ENCODE data around the gene MYO1B. TPM values are rescaled to one million over a fixed set of nuclear protein-coding genes. Genes with fewer than 3 reads are reported as not detected.
A peak's percentile ranks its signal among the peaks of the same experiment; 100 is the strongest.

Gene MYO1B
- total RNA-seq, 1 experiment from 2014 or later: 43.2 TPM

GRCh38 chr2:191247381-191248057 is 2.3 kb downstream of the MYO1B start:
- Mint-ChIP-seq H3K9me3 (no peaks in the 10 kb centered on the region; a peak in 1 of 5 replicates), H3K4me1 (peaks cover 50 to 58% of the 10 kb centered on the region in 2 experiments), H3K36me3 (ENCODE audit: insufficient read depth in 1 of 3, low read depth in 3 of 3) (peaks cover 0 to 1% (median 0%) of the 10 kb centered on the region in 3 experiments; a peak in 2 of 7 replicates), H3K27me3 (ENCODE audit: low read depth) (peaks cover 18% of the 10 kb centered on the region), H3K4me3 (peak overlapping the region; percentile 83 to 85; a peak in 4 of 5 replicates), H3K27ac (peak overlapping the region in 1 of 3 experiments; percentile 11; a peak in 1 of 7 replicates)
- Histone ChIP-seq H4K20me1 (ENCODE audit: control insufficient read depth, insufficient read depth, insufficient read length) (no peaks in the 10 kb centered on the region), H3K4ac (ENCODE audit: low read depth, low read length) (no peak overlapping the region), H3K79me1 (ENCODE audit: insufficient read depth, low read depth, low read length, poor library complexity, severe bottlenecking) (peaks cover 9% of the 10 kb centered on the region), H3K4me1 (ENCODE audit: insufficient read depth, low read length) (peaks cover 27% of the 10 kb centered on the region; the same call in 1 of the 2 replicates), H4K91ac (ENCODE audit: insufficient read length, low read depth, low read length) (no peak overlapping the region), H3K23ac (ENCODE audit: insufficient read length, low read depth, low read length) (no peak overlapping the region), H4K8ac (replicated peaks; ENCODE audit: insufficient read length, low read depth, low read length) (no peak overlapping the region), H3T11ph (ENCODE audit: low read length) (no peak overlapping the region), H3K9ac (ENCODE audit: extremely low read depth, insufficient read length, low read length) (no peak overlapping the region), H3K56ac (ENCODE audit: insufficient read length, low read depth, low read length) (no peak overlapping the region), H3K9me3 (ENCODE audit: control insufficient read depth, low read depth, low read length) (no peaks in the 10 kb centered on the region), H3K27me3 (ENCODE audit: insufficient read depth, low read length) (no peaks in the 10 kb centered on the region), H3K14ac (ENCODE audit: insufficient read depth, low read length) (no peak overlapping the region), H4K5ac (ENCODE audit: insufficient read length, low read depth, low read length) (no peak overlapping the region), H2BK120ac (ENCODE audit: low read depth, low read length, poor library complexity, severe bottlenecking) (no peak overlapping the region), H3K4me2 (ENCODE audit: insufficient read depth, insufficient read length, low read length) (peak overlapping the region; percentile 91), H2AK5ac (ENCODE audit: insufficient read length, low read length) (no peak overlapping the region), H3K27ac (ENCODE audit: insufficient read length, low read depth, low read length) (no peak overlapping the region), H2BK5ac (ENCODE audit: insufficient read length, low read length) (no peak overlapping the region), H3K23me2 (ENCODE audit: insufficient read length, low read depth, low read length, poor library complexity, severe bottlenecking) (peaks cover 12% of the 10 kb centered on the region), H3K18ac (ENCODE audit: insufficient read length, low read depth, low read length) (no peak overlapping the region), H2BK15ac (ENCODE audit: low read depth, low read length) (no peak overlapping the region), H2AFZ (ENCODE audit: low read length) (no peak overlapping the region), H2BK20ac (ENCODE audit: low read depth, low read length, poor library complexity, severe bottlenecking) (no peak overlapping the region), H2BK12ac (ENCODE audit: insufficient read length, low read depth, low read length) (no peak overlapping the region), H3K79me2 (ENCODE audit: insufficient read depth, low read length) (peaks cover 41% of the 10 kb centered on the region; the same call in 1 of the 2 replicates)
- TF ChIP-seq, protein P1, sequence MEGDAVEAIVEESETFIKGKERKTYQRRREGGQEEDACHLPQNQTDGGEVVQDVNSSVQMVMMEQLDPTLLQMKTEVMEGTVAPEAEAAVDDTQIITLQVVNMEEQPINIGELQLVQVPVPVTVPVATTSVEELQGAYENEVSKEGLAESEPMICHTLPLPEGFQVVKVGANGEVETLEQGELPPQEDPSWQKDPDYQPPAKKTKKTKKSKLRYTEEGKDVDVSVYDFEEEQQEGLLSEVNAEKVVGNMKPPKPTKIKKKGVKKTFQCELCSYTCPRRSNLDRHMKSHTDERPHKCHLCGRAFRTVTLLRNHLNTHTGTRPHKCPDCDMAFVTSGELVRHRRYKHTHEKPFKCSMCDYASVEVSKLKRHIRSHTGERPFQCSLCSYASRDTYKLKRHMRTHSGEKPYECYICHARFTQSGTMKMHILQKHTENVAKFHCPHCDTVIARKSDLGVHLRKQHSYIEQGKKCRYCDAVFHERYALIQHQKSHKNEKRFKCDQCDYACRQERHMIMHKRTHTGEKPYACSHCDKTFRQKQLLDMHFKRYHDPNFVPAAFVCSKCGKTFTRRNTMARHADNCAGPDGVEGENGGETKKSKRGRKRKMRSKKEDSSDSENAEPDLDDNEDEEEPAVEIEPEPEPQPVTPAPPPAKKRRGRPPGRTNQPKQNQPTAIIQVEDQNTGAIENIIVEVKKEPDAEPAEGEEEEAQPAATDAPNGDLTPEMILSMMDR (conservative IDR thresholded peaks at IDR 0.05): no peak
- DNase-seq: no peak
- WGBS (ENCODE audit: extremely low coverage, insufficient read length, low lambda C conversion rate): no CpG with 5 or more reads among the region's 5 CpGs

Measured in H9 (cell line).